Right forelimb (tissue), 1 donor: ENCODE results near the gene TTC21B.

ENCODE experiments used
- DNase-seq: peaks from one replicate; pipeline ENCODE4 v3.0.0-alpha.2; 2018

Gene TTC21B

DNA sequence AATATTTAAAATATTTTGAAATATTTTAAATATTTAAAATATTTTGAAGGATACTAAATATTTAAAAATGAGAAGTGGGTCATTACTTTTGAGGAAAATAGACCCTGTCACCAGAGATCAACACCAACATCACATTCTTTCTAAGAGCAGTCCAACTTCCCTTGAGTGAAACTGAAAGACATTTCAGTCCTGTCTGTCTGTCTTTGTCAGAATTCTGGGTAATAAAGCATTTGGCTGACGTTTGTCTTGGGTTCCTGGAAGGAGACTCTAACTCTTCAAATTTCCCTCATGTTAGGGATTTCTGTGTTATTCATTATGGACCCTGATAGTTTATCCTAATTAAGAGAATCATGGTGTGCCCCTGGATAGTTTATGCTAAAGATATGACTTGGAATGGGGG is 32.8 kb downstream of the TTC21B start:
- no peak for DNase-seq

DNA sequence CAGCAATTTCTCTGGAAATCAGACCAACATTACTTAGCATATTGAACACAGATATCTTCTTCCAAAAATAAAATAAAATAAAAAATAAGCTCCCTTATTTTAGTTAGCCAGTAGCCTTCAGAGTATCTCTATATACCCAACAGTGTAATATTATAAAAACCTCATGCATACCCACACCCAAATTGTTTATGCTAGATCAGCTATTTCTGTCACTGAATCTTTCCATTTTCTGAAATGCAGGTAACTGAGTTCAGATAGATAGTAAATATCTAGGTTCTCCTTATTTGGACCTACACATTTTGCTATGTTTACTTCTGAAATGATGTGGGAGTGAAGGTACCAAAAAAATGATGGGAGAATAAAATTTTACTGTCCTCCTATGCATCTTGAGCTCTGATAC is 39.9 kb downstream of the TTC21B start:
- DNase-seq: no peak

GRCh38 chr2:165911981-165912380 is 41.6 kb downstream of the TTC21B start:
- DNase-seq: no peak

GRCh38 chr2:165911231-165911630 is 42.3 kb downstream of the TTC21B start:
- DNase-seq: no peak

GRCh38 chr2:165909466-165909865 is 44.1 kb downstream of the TTC21B start:
- DNase-seq: no peak

DNA sequence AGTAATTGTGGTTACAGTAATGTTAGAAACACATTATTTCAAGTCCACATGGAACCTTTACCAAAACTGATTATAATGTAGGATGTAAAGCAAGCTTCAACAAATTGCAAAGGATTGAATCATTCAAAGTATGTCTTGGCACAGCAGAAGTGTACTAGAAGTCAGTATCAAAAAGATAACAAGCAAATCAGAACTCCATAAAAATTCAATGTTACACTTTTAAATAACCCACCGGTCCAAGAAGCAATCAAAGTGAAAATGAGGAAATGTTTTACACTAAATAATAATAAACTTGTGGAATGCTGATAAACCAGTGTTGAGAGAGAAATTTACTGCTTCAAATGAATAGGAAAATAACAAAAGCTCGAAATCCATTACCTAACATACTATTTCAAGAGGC is 47.7 kb downstream of the TTC21B start:
- no peak for DNase-seq

DNA sequence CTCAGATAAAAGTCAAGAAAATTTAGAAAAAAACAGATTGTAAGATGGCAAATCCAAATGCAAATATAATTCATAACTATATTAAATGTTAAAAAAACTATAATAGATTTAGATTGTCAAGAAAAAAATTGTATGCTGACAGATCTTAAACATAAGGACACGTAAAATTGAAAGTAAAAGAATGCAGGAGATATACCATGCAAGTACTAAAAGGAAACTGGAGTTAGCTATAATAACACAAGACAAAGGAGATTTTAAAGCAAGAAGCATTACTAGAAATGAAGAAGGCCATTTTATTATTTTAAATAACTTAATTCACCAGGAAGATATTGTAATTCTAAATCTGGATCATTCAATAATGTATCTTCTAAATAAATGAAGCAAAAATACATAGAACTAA is 48.3 kb downstream of the TTC21B start:
- no peak for DNase-seq

- DNase-seq: no peak
Observed at GRCh38 chr2:165904432-165904831, 49.1 kb downstream of the TTC21B start.

- no peak for DNase-seq
Observed at GRCh38 chr2:165903406-165903805, 50.2 kb downstream of the TTC21B start.

GRCh38 chr2:165902934-165903333 is 50.6 kb downstream of the TTC21B start:
- no peak for DNase-seq

GRCh38 chr2:165901620-165902298 is 51.8 kb downstream of the TTC21B start:
- DNase-seq: no peak

DNA sequence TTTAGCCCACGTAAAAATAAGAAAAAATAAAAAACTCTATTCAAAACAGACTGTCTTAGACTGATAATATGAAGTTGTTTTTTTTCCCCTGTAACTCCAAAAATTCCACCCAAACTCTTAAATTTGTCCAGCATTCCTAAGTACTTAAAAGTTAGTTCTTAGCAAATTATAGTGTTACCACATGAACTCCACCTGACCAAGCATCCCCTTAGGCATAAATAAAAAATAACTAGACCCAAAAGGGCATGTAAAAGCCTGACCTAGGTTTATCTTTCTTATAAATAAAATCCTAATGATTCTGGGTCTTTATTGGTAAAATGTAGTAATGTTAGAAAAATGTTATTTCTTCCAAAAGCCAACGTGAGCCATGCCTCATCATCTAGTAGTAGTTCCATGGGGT is 54.3 kb downstream of the TTC21B start:
- DNase-seq: no peak

DNA sequence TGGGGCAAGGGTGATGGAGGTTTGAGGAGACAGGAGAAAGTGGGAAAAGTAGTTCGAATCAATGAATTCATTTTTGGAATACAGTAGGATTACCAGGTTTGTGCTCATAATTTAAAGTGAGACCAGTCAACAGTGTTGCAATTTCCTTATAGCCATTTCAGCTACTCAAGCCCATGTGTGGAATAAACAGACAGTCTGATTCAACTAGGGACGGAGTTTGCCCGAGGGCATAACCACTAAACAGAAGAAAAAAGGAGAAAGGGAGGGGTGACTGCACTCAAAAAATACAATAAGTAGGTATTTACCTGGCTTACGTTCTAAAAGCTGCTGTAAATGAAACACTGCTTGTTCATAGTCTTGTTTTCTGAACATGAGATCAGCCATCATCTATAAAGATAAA is 55.2 kb downstream of the TTC21B start:
- DNase-seq: no peak

GRCh38 chr2:165897726-165898125 is 55.9 kb downstream of the TTC21B start:
- DNase-seq: no peak

- no peak for DNase-seq
Observed at GRCh38 chr2:165897074-165897473, 56.5 kb downstream of the TTC21B start.

DNA sequence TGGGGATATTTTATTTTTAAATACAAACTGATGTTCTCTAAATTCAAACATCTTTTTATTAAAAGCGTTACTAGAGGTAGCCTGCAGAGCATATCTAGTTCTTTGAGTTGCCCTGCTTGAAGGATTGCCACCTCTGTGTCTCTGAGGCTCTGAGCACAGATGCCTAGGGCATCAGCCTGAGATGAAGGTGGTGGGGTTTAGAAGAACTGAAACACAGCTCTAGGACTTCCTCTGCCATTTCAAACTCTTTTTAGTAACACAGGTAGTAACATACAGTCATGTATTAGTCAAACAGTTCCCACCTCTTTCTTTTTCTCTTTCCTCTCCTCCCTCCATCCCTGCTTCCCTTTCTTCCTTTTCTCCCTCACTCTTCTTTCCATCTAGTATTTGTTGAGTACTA is 57.6 kb downstream of the TTC21B start:
- DNase-seq: no peak

DNA sequence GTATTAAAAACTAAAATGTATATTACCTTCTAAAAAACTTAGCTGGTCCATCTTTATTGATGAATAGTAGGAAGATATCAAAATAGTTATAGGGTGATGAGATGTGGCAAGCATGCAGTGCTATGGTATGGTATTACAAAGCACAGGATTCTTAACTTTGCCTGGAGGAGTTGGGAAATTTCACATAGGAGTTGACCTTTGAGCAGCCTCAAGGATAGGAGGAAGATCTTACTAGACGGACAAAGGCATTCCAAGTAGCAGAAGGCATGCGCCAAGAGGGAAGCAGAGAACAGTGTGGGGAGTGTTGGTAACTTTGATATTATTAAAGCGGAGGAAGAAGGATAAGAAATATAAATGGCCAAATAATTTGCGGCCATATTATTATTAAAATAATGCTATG is 60.0 kb downstream of the TTC21B start:
- no peak for DNase-seq

DNA sequence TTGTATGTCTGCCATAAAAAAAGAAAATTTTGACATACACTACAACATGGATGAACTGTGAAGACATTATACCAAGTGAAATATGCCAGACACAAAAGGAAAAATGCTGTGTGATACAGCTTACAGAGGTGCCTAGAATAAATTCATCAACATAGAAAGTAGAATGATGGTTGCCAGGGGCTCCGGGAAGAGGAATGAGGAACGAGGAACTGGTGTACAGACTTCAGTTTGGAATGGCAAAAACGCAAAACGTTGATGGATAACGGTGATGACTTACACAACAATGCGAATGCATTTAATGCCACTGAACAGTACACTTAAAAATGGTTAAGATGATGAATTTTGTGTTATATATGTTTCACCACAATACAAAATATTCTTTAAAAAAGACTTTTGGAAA is 61.0 kb downstream of the TTC21B start:
- no peak for DNase-seq

DNA sequence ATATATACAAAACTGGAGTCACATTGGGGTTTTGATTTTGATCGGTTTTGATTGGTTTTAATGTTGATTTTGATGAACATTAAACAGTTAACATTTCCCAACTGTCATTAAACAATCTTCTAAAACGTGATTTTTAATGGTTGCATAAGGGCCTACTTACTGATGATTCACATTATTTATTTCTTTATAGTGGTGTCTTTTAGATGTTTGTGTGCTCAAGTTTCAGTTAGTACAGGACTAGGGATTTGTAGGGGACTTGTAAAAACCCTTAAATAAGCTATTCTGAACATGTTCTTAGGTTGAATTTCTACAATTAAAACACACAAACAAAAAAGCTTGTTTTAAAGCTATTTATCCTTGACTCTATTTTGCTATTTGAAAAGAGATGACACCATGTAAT is 61.6 kb downstream of the TTC21B start:
- DNase-seq: no peak

DNA sequence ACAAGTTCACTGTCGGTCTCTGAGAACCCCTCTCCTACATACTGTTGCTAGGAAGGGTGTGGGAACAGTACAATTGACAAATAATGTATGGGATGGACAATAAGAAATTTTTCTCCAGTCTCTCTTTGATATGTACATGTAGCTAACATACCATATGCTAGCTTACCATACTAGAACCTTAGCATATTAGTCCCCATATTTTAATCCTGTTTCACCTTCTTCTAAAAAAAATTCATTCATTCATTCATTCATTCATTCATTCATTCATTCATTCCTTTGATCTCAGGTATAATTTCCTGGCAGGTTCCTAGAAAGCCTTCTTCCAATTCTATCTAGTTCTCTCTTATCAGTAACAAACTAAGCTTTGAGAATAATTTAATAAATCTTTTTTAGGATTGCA is 62.2 kb downstream of the TTC21B start:
- no peak for DNase-seq

DNA sequence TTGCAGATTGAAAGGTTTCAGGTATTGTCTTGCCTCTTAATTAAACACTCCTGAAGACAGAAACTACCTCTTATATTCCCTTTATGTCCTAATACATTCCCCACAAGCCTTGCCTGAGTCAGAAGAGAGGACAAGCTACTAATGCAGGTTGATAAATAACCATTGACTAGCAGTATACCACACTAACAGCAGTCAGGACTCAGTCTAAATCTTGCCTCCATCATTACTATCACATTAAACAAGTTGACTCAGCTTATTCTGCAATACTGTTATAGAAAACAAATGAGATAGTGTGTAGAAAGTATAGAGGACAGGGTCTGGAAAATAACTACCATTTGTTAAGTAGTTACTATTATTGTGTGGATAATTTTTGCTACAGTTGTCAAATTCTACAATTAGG is 63.8 kb downstream of the TTC21B start:
- DNase-seq: no peak

GRCh38 chr2:165889158-165889557 is 64.4 kb downstream of the TTC21B start:
- DNase-seq: no peak

- no peak for DNase-seq
Observed at GRCh38 chr2:165888171-165888570, 65.4 kb downstream of the TTC21B start.

GRCh38 chr2:165886487-165887146 is 67.0 kb downstream of the TTC21B start:
- no peak for DNase-seq
